NCI-H1436 treated with DMSO at 0.1 percent for 48 hours (cell line): Measurements from ENCODE around the gene VRK3.
A peak's percentile ranks its signal among the peaks of the same experiment; 100 is the strongest.
"Not testable (repeated sequence)": the region's sequence is repeated elsewhere in the genome, so short reads cannot be mapped to it uniquely, and the experiment has no call there.

Experiments used
- DNase-seq: peaks from one replicate; lab custom pipeline; 2025; lab: John Stamatoyannopoulos, UW

VRK3 gene

GRCh38 chr19:49988007-49988406, 37.2 kb downstream of the VRK3 start:
- DNase-seq: no peak

- DNase-seq: no peak
Observed at GRCh38 chr19:49987159-49987698, 37.9 kb downstream of the VRK3 start.

- DNase-seq: no peak
Observed at GRCh38 chr19:49986354-49986753, 38.8 kb downstream of the VRK3 start.

- no peak for DNase-seq
Observed at GRCh38 chr19:49985871-49986270, 39.3 kb downstream of the VRK3 start.

- no peak for DNase-seq
Observed at GRCh38 chr19:49984491-49984890, 40.7 kb downstream of the VRK3 start.

- peak; percentile 25 for DNase-seq
Observed at GRCh38 chr19:49983645-49984229, 41.4 kb downstream of the VRK3 start.

- no peak for DNase-seq
Observed at GRCh38 chr19:49981603-49982593, 43.3 kb downstream of the VRK3 start.

- DNase-seq: no peak
Observed at GRCh38 chr19:49978324-49978723, 46.8 kb downstream of the VRK3 start.

GRCh38 chr19:49977881-49978280, 47.3 kb downstream of the VRK3 start:
- no peak for DNase-seq

- no peak for DNase-seq
Observed at GRCh38 chr19:49977076-49977475, 48.1 kb downstream of the VRK3 start.

GRCh38 chr19:49976496-49976895, 48.7 kb downstream of the VRK3 start:
- no peak for DNase-seq

GRCh38 chr19:49975051-49975450, 50.1 kb downstream of the VRK3 start:
- no peak for DNase-seq

- DNase-seq: no peak
Observed at GRCh38 chr19:49973987-49974386, 51.2 kb downstream of the VRK3 start.

GRCh38 chr19:49972841-49973240, 52.3 kb downstream of the VRK3 start:
- DNase-seq: no peak

GRCh38 chr19:49971991-49972411, 53.2 kb downstream of the VRK3 start:
- DNase-seq: no peak

- DNase-seq: not testable (repeated sequence)
Observed at GRCh38 chr19:49969355-49969754, 55.8 kb downstream of the VRK3 start.

GRCh38 chr19:49968279-49968922, 56.8 kb downstream of the VRK3 start:
- no peak for DNase-seq

GRCh38 chr19:49960980-49961379, 64.2 kb downstream of the VRK3 start, which contains the start of gene SIGLEC11:
SIGLEC11 (minus strand) TSS chr19:49961172; CDS start chr19:49961081, 91 bp downstream.
- DNase-seq: not testable (repeated sequence)

GRCh38 chr19:49959892-49960291, 65.3 kb downstream of the VRK3 start:
- not testable (repeated sequence) for DNase-seq

- not testable (repeated sequence) for DNase-seq
Observed at GRCh38 chr19:49958596-49958995, 66.6 kb downstream of the VRK3 start.

- not testable (repeated sequence) for DNase-seq
Observed at GRCh38 chr19:49958144-49958543, 67.0 kb downstream of the VRK3 start.

- DNase-seq: no peak
Observed at GRCh38 chr19:49957262-49957915, 67.8 kb downstream of the VRK3 start.
